Endothelial cell (in vitro differentiated cells): ENCODE results near the gene TMED4. TPM values are rescaled to one million over a fixed set of nuclear protein-coding genes. Genes with fewer than 3 reads are reported as not detected.

Experiments used
- DNase-seq: peaks from one replicate; pipeline ENCODE4 v3.0.0; 2021; ENCODE audit warnings: low spot score
- H3K27ac Mint-ChIP-seq: one replicate; pipeline ENCODE4 v1.8.0; 2021; ENCODE audit warnings: mixed read lengths, inconsistent platforms; ENCODE audit not compliant: unreplicated experiment
- H3K27me3 Mint-ChIP-seq: one replicate; pipeline ENCODE4 v1.8.0; 2021; ENCODE audit warnings: mild to moderate bottlenecking, moderate library complexity, mixed read lengths, inconsistent platforms; ENCODE audit not compliant: unreplicated experiment
- H3K36me3 Mint-ChIP-seq: one replicate; pipeline ENCODE4 v1.8.0; 2021; ENCODE audit warnings: mild to moderate bottlenecking, low read depth, mixed read lengths, inconsistent platforms; ENCODE audit not compliant: unreplicated experiment
- H3K4me1 Mint-ChIP-seq: one replicate; pipeline ENCODE4 v1.8.0; 2021; ENCODE audit warnings: mild to moderate bottlenecking, mixed read lengths, inconsistent platforms; ENCODE audit not compliant: unreplicated experiment
- H3K4me3 Mint-ChIP-seq: one replicate; pipeline ENCODE4 v1.8.0; 2021; ENCODE audit warnings: mild to moderate bottlenecking, mixed read lengths, inconsistent platforms; ENCODE audit not compliant: unreplicated experiment
- H3K9me3 Mint-ChIP-seq: one replicate; pipeline ENCODE4 v1.8.0; 2021; ENCODE audit warnings: mixed read lengths, inconsistent platforms; ENCODE audit not compliant: unreplicated experiment
- CTCF ChIP-seq: fragments of 200-600 bp; sonication (generic); IDR thresholded peaks from one replicate; pipeline ENCODE4 v1.5.0; 2021; ENCODE audit warnings: antibody characterized with exemption; ENCODE audit not compliant: unreplicated experiment
- total RNA-seq: library from RNA; stranded (reverse); fragmentation: NEBNext Ultra II Directional; extraction: Animal tissue kit (Norgen Biotek cat#: 25700); gene quantifications from one replicate; pipeline ENCODE4 v1.2.1, GENCODE V29; 2021; ENCODE audit not compliant: unreplicated experiment

TMED4 gene
- total RNA-seq, 1 donor from 2014 or later, result 79.4 TPM

GRCh38 chr7:44538093-44538797 lies 43.8 kb downstream of the TMED4 start:
- H3K4me3 Mint-ChIP-seq, result no peak overlapping the region

DNA sequence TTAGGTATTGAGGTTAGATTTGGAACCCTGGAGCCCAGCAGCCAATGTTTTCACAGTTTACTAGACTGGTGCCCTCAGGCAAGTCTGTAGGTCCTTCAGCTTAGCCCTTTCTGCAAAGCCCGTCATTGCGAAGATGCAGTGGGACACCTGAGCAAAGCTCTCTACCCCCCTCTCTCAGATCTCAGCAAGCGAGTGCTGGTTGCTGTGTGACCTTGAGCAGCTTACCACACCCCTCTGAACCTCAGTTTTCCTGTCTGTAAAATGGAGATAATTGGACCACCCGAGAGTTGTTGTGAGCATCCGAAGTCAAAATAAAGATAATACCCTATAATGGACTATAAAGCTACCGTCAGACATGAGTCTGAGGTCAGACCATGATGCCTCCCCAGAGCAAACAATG lies 44.6 kb downstream of the TMED4 start:
- Mint-ChIP-seq H3K4me3 (no peak overlapping the region), H3K9me3 (no peaks in the 10 kb centered on the region), H3K27me3 (peaks cover 11% of the 10 kb centered on the region), H3K36me3 (no peaks in the 10 kb centered on the region), H3K27ac (no peak overlapping the region), H3K4me1 (no peaks in the 10 kb centered on the region)
- no peak for TF ChIP-seq CTCF
- DNase-seq, result no peak

More at GRCh38 chr7:44538093-44538797, 43.8 kb downstream of the TMED4 start:
- H3K9me3 Mint-ChIP-seq, result no peaks in the 10 kb centered on the region
- TF ChIP-seq CTCF, result no peak
- H3K36me3 Mint-ChIP-seq, result no peaks in the 10 kb centered on the region
- no peak for DNase-seq
- H3K4me1 Mint-ChIP-seq, result no peaks in the 10 kb centered on the region
- no peak overlapping the region for H3K27ac Mint-ChIP-seq
- peaks cover 13% of the 10 kb centered on the region for H3K27me3 Mint-ChIP-seq

- Mint-ChIP-seq H3K36me3 (no peaks in the 10 kb centered on the region), H3K4me1 (no peaks in the 10 kb centered on the region), H3K27ac (no peak overlapping the region), H3K9me3 (no peaks in the 10 kb centered on the region), H3K4me3 (no peak overlapping the region), H3K27me3 (peaks cover 14% of the 10 kb centered on the region)
- no peak for TF ChIP-seq CTCF
- no peak for DNase-seq
Measured at GRCh38 chr7:44536090-44536489, 45.9 kb downstream of the TMED4 start.

DNA sequence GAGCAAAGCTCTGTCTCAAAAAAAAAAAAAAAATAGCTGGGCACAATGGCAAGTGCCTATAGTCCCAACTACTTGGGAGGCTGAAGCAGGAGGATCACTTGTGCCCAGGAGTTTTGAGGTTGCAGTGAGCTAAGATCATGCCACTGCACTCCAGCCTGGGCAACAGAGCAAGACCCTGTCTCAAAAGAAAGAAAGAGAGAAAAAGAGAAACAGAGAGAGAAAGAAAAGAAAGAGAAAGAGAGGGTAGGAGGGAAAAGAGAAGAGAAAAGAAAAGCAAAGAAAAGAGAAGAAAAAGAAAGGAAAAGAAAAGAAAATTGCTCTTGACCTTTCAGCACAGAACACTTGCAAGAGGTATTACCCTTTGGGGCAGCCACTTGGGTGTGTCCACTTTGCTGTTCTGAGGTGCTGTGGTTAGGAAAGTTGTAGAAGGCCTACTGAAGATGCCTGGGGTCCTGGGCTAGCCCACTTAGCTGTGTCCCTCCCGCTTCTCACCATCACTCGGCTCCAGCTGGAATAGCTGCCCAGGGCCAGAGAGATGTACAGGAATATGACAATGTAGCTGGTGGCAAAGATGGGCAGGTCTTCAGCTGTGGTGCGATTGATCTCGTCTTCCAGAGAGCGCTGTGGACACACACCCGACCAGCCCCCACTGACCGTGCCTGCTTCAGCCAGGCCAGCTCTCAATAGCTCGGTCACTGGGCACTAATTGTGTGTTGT lies 46.5 kb downstream of the TMED4 start:
- H3K36me3 Mint-ChIP-seq, result no peaks in the 10 kb centered on the region
- H3K4me1 Mint-ChIP-seq, result no peaks in the 10 kb centered on the region
- no peak for TF ChIP-seq CTCF
- H3K4me3 Mint-ChIP-seq, result no peak overlapping the region
- no peak for DNase-seq
- no peaks in the 10 kb centered on the region for H3K9me3 Mint-ChIP-seq
- no peak overlapping the region for H3K27ac Mint-ChIP-seq
- peaks cover 17% of the 10 kb centered on the region for H3K27me3 Mint-ChIP-seq

DNA sequence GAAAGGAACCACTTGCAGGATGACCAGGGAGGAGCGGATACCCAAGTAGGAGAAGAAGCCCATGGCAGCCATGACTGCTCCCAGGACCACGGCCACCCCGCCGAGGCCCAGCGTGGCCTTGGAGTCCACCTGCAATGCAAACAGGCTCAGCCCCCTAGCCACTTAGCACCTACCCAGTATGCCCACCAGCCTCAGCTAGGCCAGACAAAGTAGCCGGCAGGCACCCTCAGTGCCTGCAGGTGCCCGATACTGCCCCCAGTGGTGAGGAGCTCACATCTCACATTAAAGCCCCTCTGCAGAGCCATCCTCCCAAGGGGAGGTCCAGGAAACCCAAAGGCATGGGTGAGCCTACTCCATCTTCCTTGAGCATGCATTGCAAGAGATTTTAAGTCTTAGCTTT lies 47.5 kb downstream of the TMED4 start:
- no peaks in the 10 kb centered on the region for H3K36me3 Mint-ChIP-seq
- peak; percentile 70 for TF ChIP-seq CTCF
- no peak overlapping the region for H3K4me3 Mint-ChIP-seq
- no peaks in the 10 kb centered on the region for H3K4me1 Mint-ChIP-seq
- peaks cover 16% of the 10 kb centered on the region for H3K27me3 Mint-ChIP-seq
- no peaks in the 10 kb centered on the region for H3K9me3 Mint-ChIP-seq
- no peak overlapping the region for H3K27ac Mint-ChIP-seq
- peak; percentile 73 for DNase-seq
